H1 (cell line): ENCODE results near the gene AIG1. TPM values are rescaled to one million over a fixed set of nuclear protein-coding genes. Genes with fewer than 3 reads are reported as not detected.

Experiments
- CTCF ChIA-PET: fragments of 300-600 bp; sonication (Branson Sonifier 250); formaldehyde crosslinking; loops from one replicate; lab custom pipeline; 2021; ENCODE audit not compliant: partially characterized antibody; lab: Charles Lee
- POLR2A ChIA-PET: fragments of 300-600 bp; sonication (Branson Sonifier 250); formaldehyde crosslinking; loops from one replicate; lab custom pipeline; 2021; ENCODE audit warnings: inconsistent platforms; ENCODE audit not compliant: partially characterized antibody; lab: Charles Lee
- DNase-seq, 2 experiments: peaks; one replicate each; pipeline versions ENCODE4 v3.0.0 to v3.0.0-alpha.2; 2010 to 2022; ENCODE audit warnings: low spot score in 2 of 2, low read depth in 1 of 2, mixed read lengths in 1 of 2
- FAIRE-seq: peaks from 2 replicates; lab custom pipeline; 2011; peaks lifted over from hg19 to GRCh38; lab: Jason Lieb, UNC
- H2AFZ ChIP-seq: 2 replicates; pipeline ENCODE4 v1.8.1; 2012; ENCODE audit warnings: low read length, inconsistent platforms
- H2AK5ac ChIP-seq: 2 replicates; pipeline ENCODE4 v1.6.1; 2013; ENCODE audit warnings: low read depth, low read length
- H2BK120ac ChIP-seq: replicated peaks from 2 replicates; pipeline ENCODE3; 2013; ENCODE audit warnings: low read depth, low read length, inconsistent platforms
- H2BK12ac ChIP-seq: 2 replicates; pipeline ENCODE4 v1.6.1; 2013; ENCODE audit warnings: low read depth, low read length
- H2BK15ac ChIP-seq: 2 replicates; pipeline ENCODE4 v1.6.1; 2013; ENCODE audit warnings: low read length
- H2BK20ac ChIP-seq: 2 replicates; pipeline ENCODE4 v1.6.1; 2013; ENCODE audit warnings: low read length
- H2BK5ac ChIP-seq: 2 replicates; pipeline ENCODE4 v1.6.1; 2013; ENCODE audit warnings: low read depth, low read length
- H3K14ac ChIP-seq: 2 replicates; pipeline ENCODE4 v1.6.1; 2013; ENCODE audit warnings: inconsistent platforms; ENCODE audit not compliant: insufficient read length
- H3K18ac ChIP-seq: 2 replicates; pipeline ENCODE4 v1.6.1; 2013; ENCODE audit warnings: low read length; ENCODE audit errors: extremely low read depth
- H3K23ac ChIP-seq: 2 replicates; pipeline ENCODE4 v1.6.1; 2013; ENCODE audit warnings: inconsistent platforms; ENCODE audit not compliant: insufficient read length
- H3K23me2 ChIP-seq: 2 replicates; pipeline ENCODE4 v1.6.1; 2013; ENCODE audit warnings: low read depth, low read length
- H3K27ac ChIP-seq: 2 replicates; pipeline ENCODE4 v1.6.1; 2011; ENCODE audit warnings: low read depth, low read length, inconsistent platforms
- H3K27me3 ChIP-seq, 4 experiments: replicated peaks in 1 of 4; 1 replicate in 1 of 4; 2 replicates in 3 of 4; pipeline versions ENCODE4 v1.6.1 to v1.8.1; 2011 to 2013; ENCODE audit warnings: low read length in 3 of 4, mild to moderate bottlenecking in 3 of 4, inconsistent platforms in 2 of 4, mixed read lengths in 2 of 4, moderate library complexity in 1 of 4; ENCODE audit not compliant: control insufficient read depth in 3 of 4, insufficient read depth in 3 of 4; ENCODE audit errors: extremely low read depth in 1 of 4
- H3K36me3 ChIP-seq, 4 experiments: 2 replicates each; pipeline versions ENCODE4 v1.6.1 to v1.8.1; 2011 to 2013; ENCODE audit warnings: mild to moderate bottlenecking in 4 of 4, low read length in 3 of 4, moderate library complexity in 2 of 4, control low read depth in 1 of 4, inconsistent platforms in 1 of 4; ENCODE audit not compliant: insufficient read depth in 4 of 4, control insufficient read depth in 2 of 4
- H3K4ac ChIP-seq: replicated peaks from 2 replicates; pipeline ENCODE3; 2013; ENCODE audit warnings: low read length, low read depth, mixed read lengths, inconsistent platforms; ENCODE audit not compliant: insufficient read length
- H3K4me1 ChIP-seq, 4 experiments: replicated peaks in 1 of 4; 1 replicate in 1 of 4; 2 replicates in 3 of 4; pipeline versions ENCODE4 v1.6.1 to v1.8.1; 2011 to 2013; ENCODE audit warnings: low read length in 3 of 4, inconsistent platforms in 2 of 4, mixed read lengths in 1 of 4; ENCODE audit not compliant: insufficient read depth in 4 of 4, control insufficient read depth in 3 of 4
- H3K4me2 ChIP-seq, 2 experiments: 2 replicates each; pipeline versions ENCODE4 v1.6.1 to v1.8.1; 2011 to 2013; ENCODE audit warnings: low read depth in 2 of 2, low read length in 2 of 2, control low read depth in 1 of 2, inconsistent platforms in 1 of 2, mild to moderate bottlenecking in 1 of 2; ENCODE audit not compliant: insufficient read depth in 1 of 2
- H3K4me3 ChIP-seq, 4 experiments: fragments of 200-600, 300-600 bp in 1 of 4; sonication (generic), shearing (Covaris generic), sonication (Bioruptor Twin) in 1 of 4; 2 replicates each; pipeline versions ENCODE4 v1.5.1 to v1.8.1; 2011 to 2016; ENCODE audit warnings: low read length in 4 of 4, low read depth in 3 of 4, control low read depth in 2 of 4, inconsistent platforms in 2 of 4, mild to moderate bottlenecking in 2 of 4, mixed read lengths in 1 of 4, moderate library complexity in 1 of 4; ENCODE audit not compliant: insufficient read depth in 2 of 4; ENCODE audit errors: extremely low read depth in 1 of 4
- H3K56ac ChIP-seq: replicated peaks from 2 replicates; pipeline ENCODE3; 2013; ENCODE audit warnings: low read depth, mild to moderate bottlenecking, mixed read lengths, low read length, inconsistent platforms; ENCODE audit not compliant: insufficient read length
- H3K79me1 ChIP-seq: 2 replicates; pipeline ENCODE4 v1.6.1; 2013; ENCODE audit warnings: low read depth, low read length, control low read depth
- H3K79me2 ChIP-seq, 2 experiments: 2 replicates each; pipeline versions ENCODE4 v1.6.1 to v1.8.1; 2012 to 2013; ENCODE audit warnings: low read length in 2 of 2, mild to moderate bottlenecking in 2 of 2, inconsistent platforms in 1 of 2; ENCODE audit not compliant: insufficient read depth in 2 of 2, control insufficient read depth in 1 of 2
- H3K9ac ChIP-seq, 4 experiments: replicated peaks in 1 of 4; 1 replicate in 1 of 4; 2 replicates in 3 of 4; pipeline versions ENCODE4 v1.6.1 to v1.8.1; 2011 to 2013; ENCODE audit warnings: low read depth in 3 of 4, low read length in 3 of 4, control low read depth in 2 of 4, mild to moderate bottlenecking in 2 of 4, moderate library complexity in 2 of 4, inconsistent platforms in 1 of 4; ENCODE audit errors: extremely low read depth in 1 of 4
- H3K9me3 ChIP-seq, 2 experiments: 2 replicates each; pipeline versions ENCODE4 v1.6.1 to v1.8.1; 2012 to 2013; ENCODE audit warnings: mild to moderate bottlenecking in 2 of 2, moderate library complexity in 2 of 2, control low read depth in 1 of 2, inconsistent platforms in 1 of 2, low read depth in 1 of 2, low read length in 1 of 2, mixed read lengths in 1 of 2; ENCODE audit not compliant: insufficient read depth in 2 of 2
- H4K20me1 ChIP-seq, 2 experiments: replicated peaks in 1 of 2; 2 replicates each; pipeline versions ENCODE3 to v1.8.1; 2011 to 2013; ENCODE audit warnings: inconsistent platforms in 2 of 2, low read length in 2 of 2, mild to moderate bottlenecking in 1 of 2; ENCODE audit not compliant: insufficient read depth in 2 of 2, control insufficient read depth in 1 of 2
- H4K5ac ChIP-seq: 2 replicates; pipeline ENCODE4 v1.6.1; 2013; ENCODE audit warnings: low read length, low read depth, mixed read lengths, inconsistent platforms; ENCODE audit not compliant: insufficient read length
- H4K8ac ChIP-seq: 2 replicates; pipeline ENCODE4 v1.8.0; 2013; ENCODE audit warnings: mild to moderate bottlenecking, moderate library complexity, low read length, inconsistent platforms; ENCODE audit not compliant: insufficient read depth; ENCODE audit errors: extremely low read depth
- H4K91ac ChIP-seq: replicated peaks from 2 replicates; pipeline ENCODE3; 2013; ENCODE audit warnings: low read length, mixed read lengths, inconsistent platforms; ENCODE audit not compliant: insufficient read length
- CBX8 ChIP-seq: fragments of 300-800, 300-1000 bp; sonication (generic); IDR thresholded peaks from 2 replicates; pipeline ENCODE4 v1.7.1; 2016; ENCODE audit warnings: low read depth, low read length, borderline replicate concordance
- EP300 ChIP-seq, 2 experiments: IDR thresholded peaks; 1 replicate in 1 of 2; 2 replicates in 1 of 2; pipeline ENCODE4 v1.6.1; 2011 to 2012; ENCODE audit warnings: low read depth in 2 of 2, low read length in 2 of 2, mild to moderate bottlenecking in 2 of 2, borderline replicate concordance in 1 of 2, inconsistent platforms in 1 of 2, moderate library complexity in 1 of 2
- GABPA ChIP-seq: IDR thresholded peaks from 2 replicates; pipeline ENCODE4 v1.6.1; 2011; ENCODE audit warnings: mild to moderate bottlenecking, low read length, moderate library complexity, borderline replicate concordance; ENCODE audit not compliant: insufficient read depth
- WGBS, 2 experiments: shearing (Covaris generic) in 1 of 2; methylation state at CpG; one replicate each; pipeline versions ENCODE4 v1.1.6 to v1.1.7; 2013 to 2015; ENCODE audit warnings: low lambda C conversion rate in 2 of 2, mixed read lengths in 2 of 2, inconsistent platforms in 1 of 2, low coverage in 1 of 2, missing lambda C conversion rate in 1 of 2; ENCODE audit not compliant: insufficient replicate concordance in 2 of 2, insufficient coverage in 1 of 2, insufficient read length in 1 of 2; ENCODE audit errors: extremely low coverage in 1 of 2, missing lambda C conversion rate in 1 of 2; 5-methylcytosine and 5-hydroxymethylcytosine counted together
- polyA plus RNA-seq, 7 experiments: library from polyadenylated mRNA; depleted of rRNA in 3 of 7; stranded (reverse) in 5 of 7; unstranded in 2 of 7; fragments of >200 nt in 5 of 7; fragments of 200-250 nt in 2 of 7; gene quantifications; 1 replicate in 5 of 7; 2 replicates in 1 of 7; 4 replicates in 1 of 7; pipeline versions ENCODE4 v1.2.1 to v1.2.3, GENCODE V29; 2011 to 2013; ENCODE audit warnings: missing spikeins in 2 of 7, mixed read lengths in 2 of 7
- total RNA-seq: library from RNA; stranded (reverse); fragmentation: NEBNext Ultra II Directional; extraction: Animal tissue kit (Norgen Biotek cat#: 25700); gene quantifications from 2 replicates; pipeline ENCODE4 v1.2.1, GENCODE V29; 2021

The AIG1 gene
- total and polyA plus RNA-seq, 2 of the 8 experiments (the other 6 are each of a cell fraction or from before 2014, with no cell fraction given) = 56.6 to 58.4 TPM

- Histone ChIP-seq H3K56ac (no peak overlapping the region), H2BK120ac (no peak overlapping the region), H2BK15ac (no peak overlapping the region), H3K27ac (no peak overlapping the region), H3K4me2 (no peak overlapping the region), H3K27me3 (no peaks in the 10 kb centered on the region), H3K9me3 (no peaks in the 10 kb centered on the region), H2AK5ac (no peak overlapping the region), H2AFZ (no peak overlapping the region), H3K14ac (no peak overlapping the region), H3K23me2 (no peaks in the 10 kb centered on the region), H4K8ac (no peak overlapping the region), H3K4me1 (no peaks in the 10 kb centered on the region), H3K9ac (no peak overlapping the region), H4K5ac (no peak overlapping the region), H2BK12ac (no peak overlapping the region), H3K79me1 (no peaks in the 10 kb centered on the region; the same call in 1 of the 2 replicates), H3K79me2 (no peaks in the 10 kb centered on the region), H3K4ac (no peak overlapping the region), H4K20me1 (no peaks in the 10 kb centered on the region), H3K18ac (no peak overlapping the region), H3K36me3 (no peaks in the 10 kb centered on the region), H2BK20ac (no peak overlapping the region), H3K4me3 (no peak overlapping the region), H2BK5ac (no peak overlapping the region), H3K23ac (no peak overlapping the region), H4K91ac (no peak overlapping the region)
- WGBS, 2 experiments = 91% methylated on average over 3 of the region's 3 CpGs; no CpG with 5 or more reads in 1 of the 2 experiments
- FAIRE-seq (no peak), DNase-seq (no peak)
- ChIA-PET CTCF (no interaction called here), POLR2A (no interaction called here)
- no peak for TF ChIP-seq GABPA
- TF ChIP-seq CBX8 = no peak
- TF ChIP-seq EP300 (IDR thresholded peaks at IDR 0.05; ENCODE audit: borderline replicate concordance in 1 of 2, low read depth in 2 of 2, low read length in 2 of 2) = no peak
Observed at GRCh38 chr6:143090314-143091044, 29.8 kb downstream of the AIG1 start.
